Endothelial cell of umbilical vein (primary cell): ENCODE data around the gene CRYZL1. TPM values are rescaled to one million over a fixed set of nuclear protein-coding genes. Genes with fewer than 3 reads are reported as not detected.

Experiments used
- BruUV-seq: library from RNA; stranded (reverse); fragments of 400-500 nt; replicated peaks from 2 replicates; lab custom pipeline; 2021; lab: Mats Ljungman, UMichigan
- CTCF ChIA-PET: fragments of 300-600, 350-600 bp; sonication (Branson Sonifier 250); formaldehyde crosslinking; loops from one replicate; lab custom pipeline; 2021; ENCODE audit warnings: antibody characterized with exemption, inconsistent platforms; lab: Charles Lee
- POLR2A ChIA-PET: fragments of 300-600, 350-600 bp; sonication (Branson Sonifier 250); formaldehyde crosslinking; loops from one replicate; lab custom pipeline; 2021; ENCODE audit warnings: antibody characterized with exemption, inconsistent platforms; lab: Charles Lee
- DNase-seq: peaks from one replicate; pipeline ENCODE4 v3.0.0-alpha.2; 2011; ENCODE audit warnings: low read depth, low spot score
- FAIRE-seq: peaks from 2 replicates; lab custom pipeline; 2011; peaks lifted over from hg19 to GRCh38; lab: Jason Lieb, UNC
- H2AFZ ChIP-seq: 2 replicates; pipeline ENCODE4 v1.6.0; 2012; ENCODE audit warnings: low read depth, low read length, control low read depth, inconsistent platforms
- H3K27ac ChIP-seq: 2 replicates; pipeline ENCODE4 v1.5.1; 2011; ENCODE audit warnings: low read depth, mild to moderate bottlenecking, control low read depth, low read length, moderate library complexity; ENCODE audit not compliant: insufficient read depth
- H3K27me3 ChIP-seq, 2 experiments: 2 replicates each; pipeline versions ENCODE4 v1.6.0 to v1.6.1; 2011; ENCODE audit warnings: low read length in 2 of 2, mixed read lengths in 1 of 2; ENCODE audit not compliant: control insufficient read depth in 2 of 2, insufficient read depth in 2 of 2
- H3K36me3 ChIP-seq, 2 experiments: 2 replicates in 1 of 2; 3 replicates in 1 of 2; pipeline ENCODE4 v1.5.1; 2011; ENCODE audit warnings: low read length in 2 of 2, mild to moderate bottlenecking in 1 of 2, moderate library complexity in 1 of 2; ENCODE audit not compliant: control insufficient read depth in 2 of 2, insufficient read depth in 2 of 2; ENCODE audit errors: extremely low read depth in 1 of 2
- H3K4me1 ChIP-seq: 3 replicates; pipeline ENCODE4 v1.5.1; 2011; ENCODE audit warnings: mild to moderate bottlenecking, low read length; ENCODE audit not compliant: control insufficient read depth, insufficient read depth; ENCODE audit errors: extremely low read depth
- H3K4me2 ChIP-seq: 2 replicates; pipeline ENCODE4 v1.6.1; 2011; ENCODE audit warnings: low read length, control low read depth, mixed read lengths; ENCODE audit not compliant: insufficient read depth
- H3K4me3 ChIP-seq, 3 experiments: fragments of 200-600 bp in 1 of 3; sonication (generic), shearing (Covaris generic) in 1 of 3; replicated peaks in 1 of 3; 2 replicates each; pipeline ENCODE4 v1.5.1; 2011 to 2016; ENCODE audit warnings: control low read depth in 3 of 3, low read length in 3 of 3, mild to moderate bottlenecking in 2 of 3, inconsistent platforms in 1 of 3, low read depth in 1 of 3, moderate library complexity in 1 of 3; ENCODE audit not compliant: insufficient read depth in 1 of 3
- H3K79me2 ChIP-seq: 2 replicates; pipeline ENCODE4 v1.6.0; 2012; ENCODE audit warnings: low read length, inconsistent platforms; ENCODE audit not compliant: control insufficient read depth, insufficient read depth
- H3K9ac ChIP-seq: replicated peaks from 2 replicates; pipeline ENCODE3; 2011; ENCODE audit warnings: low read length, control low read depth; ENCODE audit not compliant: insufficient read depth; ENCODE audit errors: extremely low read depth
- H3K9me1 ChIP-seq: replicated peaks from 3 replicates; pipeline ENCODE4 v1.6.0; 2011; ENCODE audit warnings: mild to moderate bottlenecking, low read length; ENCODE audit not compliant: control insufficient read depth, insufficient read depth; ENCODE audit errors: extremely low read depth
- H3K9me3 ChIP-seq: replicated peaks from 2 replicates; pipeline ENCODE4 v1.5.1; 2012; ENCODE audit warnings: low read length, inconsistent platforms; ENCODE audit not compliant: control insufficient read depth, insufficient read depth
- H4K20me1 ChIP-seq: replicated peaks from 2 replicates; pipeline ENCODE3; 2011; ENCODE audit warnings: mild to moderate bottlenecking, low read length; ENCODE audit not compliant: control insufficient read depth, insufficient read depth; ENCODE audit errors: extremely low read depth
- CTCF ChIP-seq, 2 donors: IDR thresholded peaks; 1 replicate in 1 of 2; 2 replicates in 1 of 2; pipeline ENCODE4 v1.5.1; 2011; ENCODE audit warnings: low read length in 2 of 2, mild to moderate bottlenecking in 2 of 2, moderate library complexity in 2 of 2, control low read depth in 1 of 2, inconsistent platforms in 1 of 2, low read depth in 1 of 2; ENCODE audit not compliant: insufficient read depth in 1 of 2; ENCODE audit errors: extremely low read depth in 1 of 2
- EZH2 ChIP-seq: IDR thresholded peaks from 2 replicates; pipeline ENCODE4 v1.6.1; 2012; ENCODE audit warnings: borderline replicate concordance, low read depth, mild to moderate bottlenecking, moderate library complexity, low read length, inconsistent platforms; ENCODE audit not compliant: severe bottlenecking
- FOS ChIP-seq: IDR thresholded peaks from 2 replicates; pipeline ENCODE4 v1.6.1; 2011; ENCODE audit warnings: mild to moderate bottlenecking, low read length, moderate library complexity, borderline replicate concordance; ENCODE audit not compliant: insufficient read depth
- GATA2 ChIP-seq: IDR thresholded peaks from 2 replicates; pipeline ENCODE4 v1.7.0; 2011; ENCODE audit warnings: low read depth, mild to moderate bottlenecking, moderate library complexity, mixed read lengths, low read length; ENCODE audit not compliant: insufficient read length, insufficient read depth
- JUN ChIP-seq: IDR thresholded peaks from 2 replicates; pipeline ENCODE4 v1.6.1; 2011; ENCODE audit warnings: borderline replicate concordance, low read depth; ENCODE audit not compliant: insufficient read length, insufficient read depth
- MYC ChIP-seq: IDR thresholded peaks from one replicate; pipeline ENCODE4 v1.6.1; 2011; ENCODE audit warnings: mild to moderate bottlenecking, low read depth, low read length
- POLR2A ChIP-seq: IDR thresholded peaks from 2 replicates; pipeline ENCODE4 v1.6.1; 2012; ENCODE audit warnings: low read depth, mild to moderate bottlenecking, control low read depth, low read length
- POLR2AphosphoS5 ChIP-seq: IDR thresholded peaks from 2 replicates; pipeline ENCODE4 v1.6.1; 2012; ENCODE audit warnings: low read depth, mild to moderate bottlenecking, control low read depth, low read length, moderate library complexity; ENCODE audit not compliant: insufficient read depth
- dilution Hi-C: fragments of 300-500 bp; cut with MboI; formaldehyde crosslinking; loops from one replicate; pipeline ENCODE4 v1.15.0; 2019; ENCODE audit warnings: low sequenced_read_pairs; ENCODE audit not compliant: extremely low pct_ligation_motif_present
- intact Hi-C: fragments of 100-400 bp; cut with micrococcal nuclease; formaldehyde crosslinking; loops from one replicate; pipeline ENCODE4 v1.10.0; 2022
- polyA plus RNA-seq, 4 experiments: library from polyadenylated mRNA; depleted of rRNA in 3 of 4; stranded (reverse) in 3 of 4; unstranded in 1 of 4; fragments of >200 nt; gene quantifications; 2 replicates each; pipeline versions ENCODE4 v1.2.1 to v1.2.3, GENCODE V29; 2011 to 2012; ENCODE audit warnings: missing spikeins in 1 of 4
- total RNA-seq: library from RNA; stranded (reverse); gene quantifications from 2 replicates; pipeline ENCODE4 v1.2.3, GENCODE V29; 2021
- TF ChIP-seq, protein P1 (sequence below): IDR thresholded peaks from 2 replicates; pipeline ENCODE4 v1.6.1; 2011; ENCODE audit not compliant: insufficient read depth, insufficient read length

CRYZL1 gene
- total and polyA plus RNA-seq, 2 donors (not counting 3 experiments of a cell fraction or from before 2014, with no cell fraction given): 26.4 to 42.1 TPM

DNA sequence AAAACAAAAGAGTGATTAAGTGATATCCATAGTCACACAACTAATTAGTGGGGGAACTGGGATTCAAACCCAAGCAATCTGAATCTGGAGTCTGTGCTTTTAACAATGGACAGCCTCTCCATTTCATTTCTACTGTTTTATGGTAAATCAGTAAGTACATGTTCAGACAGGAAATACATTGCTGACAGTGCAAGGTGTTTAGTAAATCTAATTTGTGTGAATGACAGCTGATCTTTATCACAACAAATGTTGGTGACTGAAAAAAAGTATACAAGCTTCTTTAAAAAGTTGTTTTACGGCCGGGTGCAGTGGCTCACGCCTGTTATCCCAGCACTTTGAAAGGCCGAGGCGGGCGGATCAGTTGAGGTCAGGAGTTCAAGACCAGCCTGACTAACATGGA is 73.6 kb downstream of the CRYZL1 start:
- Histone ChIP-seq H3K4me1 (no peaks in the 10 kb centered on the region), H3K79me2 (peaks cover 38% of the 10 kb centered on the region), H3K9me1 (no peaks in the 10 kb centered on the region), H4K20me1 (no peaks in the 10 kb centered on the region), H3K36me3 (peaks cover 15 to 27% of the 10 kb centered on the region in 2 experiments), H3K27me3 (no peaks in the 10 kb centered on the region), H3K4me3 (no peak overlapping the region), H2AFZ (no peak overlapping the region), H3K27ac (no peak overlapping the region), H3K9ac (no peak overlapping the region), H3K4me2 (no peak overlapping the region), H3K9me3 (no peaks in the 10 kb centered on the region)
- ChIA-PET POLR2A (no interaction called here), CTCF (interaction anchor here (1.0 to 3.8 kb wide), 4 partner anchors 13 to 38 kb away, joined by 3 to 19 read pairs (median 5); partner anchors contain the start of genes DONSON and GART)
- intact Hi-C loops: no loop called here
- dilution Hi-C loops: no loop called here
- TF ChIP-seq CTCF (IDR thresholded peaks at IDR 0.05; ENCODE audit: extremely low read depth in 1 of 2, insufficient read depth in 1 of 2, low read depth in 1 of 2, low read length in 2 of 2) (no peak), POLR2A (no peak), GATA2 (no peak), EZH2 (no peak), POLR2AphosphoS5 (no peak), FOS (no peak), JUN (no peak), MYC (no peak)
- TF ChIP-seq, protein P1, sequence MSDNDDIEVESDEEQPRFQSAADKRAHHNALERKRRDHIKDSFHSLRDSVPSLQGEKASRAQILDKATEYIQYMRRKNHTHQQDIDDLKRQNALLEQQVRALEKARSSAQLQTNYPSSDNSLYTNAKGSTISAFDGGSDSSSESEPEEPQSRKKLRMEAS: no peak
- FAIRE-seq (no peak), DNase-seq (no peak)
- no TSS peak for BruUV-seq
